HG03045 (cell line): ENCODE measurements around the gene DOLPP1.
A peak's percentile ranks its signal among the peaks of the same experiment; 100 is the strongest.

Source experiments
- ATAC-seq: cut with Tn5 transposase; IDR thresholded peaks from one replicate; pipeline ENCODE4 v1.9.1; 2021; ENCODE audit warnings: mild to moderate bottlenecking, moderate library complexity; ENCODE audit not compliant: unreplicated experiment

The DOLPP1 gene

GRCh38 chr9:129136446-129137035 lies 55.6 kb downstream of the DOLPP1 start:
- no peak for ATAC-seq

- no peak for ATAC-seq
These were observed 56.6 kb downstream of the DOLPP1 start for GRCh38 chr9:129137292-129138143.

GRCh38 chr9:129138144-129138462 lies 57.2 kb downstream of the DOLPP1 start:
- ATAC-seq, result no peak

- ATAC-seq, result no peak
These were observed 57.7 kb downstream of the DOLPP1 start for GRCh38 chr9:129138476-129139232.

- ATAC-seq, result peak; percentile 38
These were observed 58.5 kb downstream of the DOLPP1 start for GRCh38 chr9:129139233-129139992.

- peak; percentile 55 for ATAC-seq
These were observed 59.1 kb downstream of the DOLPP1 start for GRCh38 chr9:129139993-129140396.
